Peyer's patch (tissue), 4 donors: ENCODE measurements around the gene PLXDC1. TPM values are rescaled to one million over a fixed set of nuclear protein-coding genes. Genes with fewer than 3 reads are reported as not detected.

Source experiments
- DNase-seq, 3 donors: peaks; one replicate each; pipeline ENCODE4 v3.0.0-alpha.2; 2017 to 2019
- H3K27ac ChIP-seq, 4 donors: fragments of 200-600 bp; sonication (generic); one replicate each; pipeline ENCODE4 v1.5.1; 2016 to 2019
- H3K27me3 ChIP-seq, 2 donors: fragments of 200-600 bp; sonication (generic); one replicate each; pipeline ENCODE4 v1.5.1; 2019
- H3K36me3 ChIP-seq, 3 donors: fragments of 200-600 bp; sonication (generic); one replicate each; pipeline ENCODE4 v1.5.1; 2016 to 2019
- H3K4me1 ChIP-seq, 4 donors: fragments of 200-600 bp; sonication (generic); one replicate each; pipeline ENCODE4 v1.5.1; 2016 to 2019
- H3K4me3 ChIP-seq, 4 donors: fragments of 200-600 bp; sonication (generic); 1 replicate in 3 of 4; 2 replicates in 1 of 4; pipeline ENCODE4 v1.5.1; 2016 to 2019; ENCODE audit warnings: mild to moderate bottlenecking in 1 of 4
- H3K9me3 ChIP-seq, 4 donors: fragments of 200-600 bp; sonication (generic); one replicate each; pipeline ENCODE4 v1.5.1; 2016 to 2019; ENCODE audit warnings: mild to moderate bottlenecking in 1 of 4
- CTCF ChIP-seq, 6 experiments: fragments of 450-650 bp in 4 of 6; fragments of 200-600 bp in 2 of 6; sonication (generic) in 1 of 6; IDR thresholded peaks; one replicate each; pipeline ENCODE4 v1.5.1; 2017 to 2019; ENCODE audit warnings: antibody characterized with exemption in 6 of 6, mild to moderate bottlenecking in 3 of 6, moderate library complexity in 1 of 6
- POLR2A ChIP-seq, 2 donors: fragments of 450-650 bp; IDR thresholded peaks; one replicate each; pipeline ENCODE4 v1.5.1; 2017; ENCODE audit warnings: antibody characterized with exemption in 2 of 2, mild to moderate bottlenecking in 2 of 2, moderate library complexity in 2 of 2
- total RNA-seq, 4 donors: library from RNA; depleted of rRNA; stranded (reverse); fragments of >200 nt; gene quantifications; one replicate each; pipeline ENCODE4 v1.1.0, GENCODE V29; 2016

PLXDC1 gene
- total RNA-seq, 4 donors from 2014 or later = 14.5 to 34.7 (median 18.2) TPM

GRCh38 chr17:39194089-39194984 lies 42.9 kb upstream of the PLXDC1 start:
- H3K4me1 ChIP-seq = peaks cover 0 to 16% (median 14%) of the 10 kb centered on the region in 4 donors
- no peak for DNase-seq
- H3K36me3 ChIP-seq = peaks cover 0 to 3% (median 0%) of the 10 kb centered on the region in 3 donors
- no peak overlapping the region for H3K27ac ChIP-seq
- no peak overlapping the region for H3K4me3 ChIP-seq
- H3K27me3 ChIP-seq = no peaks in the 10 kb centered on the region
- TF ChIP-seq CTCF (IDR thresholded peaks at IDR 0.05) (peak in 1 of 6 experiments; percentile 3), POLR2A (IDR thresholded peaks at IDR 0.05) (no peak)
- H3K9me3 ChIP-seq = no peaks in the 10 kb centered on the region

- DNase-seq = no peak
- Histone ChIP-seq H3K27me3 (no peaks in the 10 kb centered on the region), H3K36me3 (peaks cover 0 to 3% (median 0%) of the 10 kb centered on the region in 3 donors), H3K4me3 (no peak overlapping the region), H3K4me1 (peaks cover 0 to 16% (median 14%) of the 10 kb centered on the region in 4 donors), H3K27ac (no peak overlapping the region), H3K9me3 (no peaks in the 10 kb centered on the region)
- no peak for TF ChIP-seq CTCF (IDR thresholded peaks at IDR 0.05)
- no peak for TF ChIP-seq POLR2A (IDR thresholded peaks at IDR 0.05)
Observed at GRCh38 chr17:39193346-39193745, 41.9 kb upstream of the PLXDC1 start.

GRCh38 chr17:39192901-39193300 lies 41.5 kb upstream of the PLXDC1 start:
- Histone ChIP-seq H3K36me3 (peaks cover 0 to 3% (median 0%) of the 10 kb centered on the region in 3 donors), H3K27me3 (no peaks in the 10 kb centered on the region), H3K4me3 (no peak overlapping the region), H3K27ac (no peak overlapping the region), H3K4me1 (peaks cover 0 to 14% (median 12%) of the 10 kb centered on the region in 4 donors), H3K9me3 (no peaks in the 10 kb centered on the region)
- no peak for DNase-seq
- no peak for TF ChIP-seq POLR2A (IDR thresholded peaks at IDR 0.05)
- no peak for TF ChIP-seq CTCF (IDR thresholded peaks at IDR 0.05)

GRCh38 chr17:39191750-39192510 lies 40.5 kb upstream of the PLXDC1 start:
- TF ChIP-seq CTCF (IDR thresholded peaks at IDR 0.05) = no peak
- no peak for TF ChIP-seq POLR2A (IDR thresholded peaks at IDR 0.05)
- Histone ChIP-seq H3K27ac (no peak overlapping the region), H3K4me1 (peaks cover 0 to 13% (median 5%) of the 10 kb centered on the region in 4 donors), H3K27me3 (no peaks in the 10 kb centered on the region), H3K9me3 (no peaks in the 10 kb centered on the region), H3K4me3 (no peak overlapping the region), H3K36me3 (peaks cover 0 to 3% (median 0%) of the 10 kb centered on the region in 3 donors)
- DNase-seq = no peak

- no peaks in the 10 kb centered on the region for H3K27me3 ChIP-seq
- DNase-seq = no peak
Observed at GRCh38 chr17:39187152-39187830, 35.9 kb upstream of the PLXDC1 start.

More at GRCh38 chr17:39187152-39187830, 35.9 kb upstream of the PLXDC1 start:
- Histone ChIP-seq H3K9me3 (no peaks in the 10 kb centered on the region), H3K4me1 (no peaks in the 10 kb centered on the region), H3K36me3 (peaks cover 0 to 25% (median 0%) of the 10 kb centered on the region in 3 donors), H3K27ac (no peak overlapping the region), H3K4me3 (no peak overlapping the region)
- TF ChIP-seq CTCF (IDR thresholded peaks at IDR 0.05) = no peak
- TF ChIP-seq POLR2A (IDR thresholded peaks at IDR 0.05) = no peak
